Measurements from ENCODE around the gene LGSN.

Gene LGSN

GRCh38 chr6:63307581-63308246 lies 12.1 kb downstream of the LGSN start:
- Histone ChIP-seq H3K4me3 (replicated peaks; ENCODE audit: insufficient read depth, low read length) (no peak overlapping the region), H3K27ac (replicated peaks) (no peak overlapping the region), H3K27me3 (ENCODE audit: insufficient read depth, poor library complexity, severe bottlenecking) (no peaks in the 10 kb centered on the region)
- no peak for TF ChIP-seq REST (IDR thresholded peaks at IDR 0.05; ENCODE audit: insufficient replicate concordance, low read depth)
- TF ChIP-seq, protein P1, sequence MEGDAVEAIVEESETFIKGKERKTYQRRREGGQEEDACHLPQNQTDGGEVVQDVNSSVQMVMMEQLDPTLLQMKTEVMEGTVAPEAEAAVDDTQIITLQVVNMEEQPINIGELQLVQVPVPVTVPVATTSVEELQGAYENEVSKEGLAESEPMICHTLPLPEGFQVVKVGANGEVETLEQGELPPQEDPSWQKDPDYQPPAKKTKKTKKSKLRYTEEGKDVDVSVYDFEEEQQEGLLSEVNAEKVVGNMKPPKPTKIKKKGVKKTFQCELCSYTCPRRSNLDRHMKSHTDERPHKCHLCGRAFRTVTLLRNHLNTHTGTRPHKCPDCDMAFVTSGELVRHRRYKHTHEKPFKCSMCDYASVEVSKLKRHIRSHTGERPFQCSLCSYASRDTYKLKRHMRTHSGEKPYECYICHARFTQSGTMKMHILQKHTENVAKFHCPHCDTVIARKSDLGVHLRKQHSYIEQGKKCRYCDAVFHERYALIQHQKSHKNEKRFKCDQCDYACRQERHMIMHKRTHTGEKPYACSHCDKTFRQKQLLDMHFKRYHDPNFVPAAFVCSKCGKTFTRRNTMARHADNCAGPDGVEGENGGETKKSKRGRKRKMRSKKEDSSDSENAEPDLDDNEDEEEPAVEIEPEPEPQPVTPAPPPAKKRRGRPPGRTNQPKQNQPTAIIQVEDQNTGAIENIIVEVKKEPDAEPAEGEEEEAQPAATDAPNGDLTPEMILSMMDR (IDR thresholded peaks at IDR 0.05; ENCODE audit: insufficient read depth, low read length) = peak; percentile 31
- DNase-seq (ENCODE audit: low read depth in 1 of 2, low spot score in 1 of 2) = peak; percentile 1 to 37

GRCh38 chr6:63306420-63306819 lies 13.4 kb downstream of the LGSN start:
- H3K4me3 ChIP-seq (replicated peaks; ENCODE audit: insufficient read depth, low read length) = no peak overlapping the region
- no peak overlapping the region for H3K27ac ChIP-seq (replicated peaks)
- no peak for TF ChIP-seq SPI1 (IDR thresholded peaks at IDR 0.05; ENCODE audit: borderline replicate concordance, low read depth)
- no peak for TF ChIP-seq REST (IDR thresholded peaks at IDR 0.05; ENCODE audit: insufficient replicate concordance, low read depth)
- DNase-seq (ENCODE audit: low read depth in 1 of 2, low spot score in 1 of 2) = no peak
- no peaks in the 10 kb centered on the region for H3K27me3 ChIP-seq (ENCODE audit: insufficient read depth, poor library complexity, severe bottlenecking)

DNA sequence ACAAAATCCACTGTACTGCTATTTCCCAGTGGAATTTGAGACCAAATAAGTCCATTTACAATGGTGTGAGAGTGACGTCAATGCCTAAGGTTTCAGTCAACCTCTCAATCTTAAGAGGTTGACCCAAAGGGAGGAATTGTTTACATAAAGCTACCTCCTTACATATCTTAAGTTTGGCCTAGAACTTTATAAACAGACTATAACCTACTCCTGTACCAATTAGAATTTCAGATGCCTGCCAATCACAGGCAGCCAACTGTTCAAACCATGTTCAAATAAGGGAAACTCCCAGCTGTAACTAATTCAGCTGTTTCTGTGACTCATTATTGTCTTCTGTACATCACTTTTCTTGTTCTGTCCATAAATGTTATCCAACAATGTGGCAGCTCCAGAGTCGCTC lies 14.5 kb downstream of the LGSN start:
- DNase-seq (ENCODE audit: low read depth in 1 of 2, low spot score in 1 of 2) = no peak
- Histone ChIP-seq H3K27ac (replicated peaks) (no peak overlapping the region), H3K27me3 (ENCODE audit: insufficient read depth, poor library complexity, severe bottlenecking) (no peaks in the 10 kb centered on the region), H3K4me3 (replicated peaks; ENCODE audit: insufficient read depth, low read length) (no peak overlapping the region)
- TF ChIP-seq, protein P1 (IDR thresholded peaks at IDR 0.05; ENCODE audit: insufficient read depth, low read length) = no peak
- TF ChIP-seq REST (IDR thresholded peaks at IDR 0.05; ENCODE audit: insufficient replicate concordance, low read depth) (no peak), SPI1 (IDR thresholded peaks at IDR 0.05; ENCODE audit: borderline replicate concordance, low read depth) (no peak), POLR2AphosphoS5 (IDR thresholded peaks at IDR 0.05; ENCODE audit: low read depth) (no peak), GABPA (IDR thresholded peaks at IDR 0.05; ENCODE audit: low read depth) (no peak)
